ENCODE data around the gene LRCOL1.

The LRCOL1 gene

GRCh38 chr12:132581348-132582057 lies 28.9 kb downstream of the LRCOL1 start:
- no peak for DNase-seq

GRCh38 chr12:132580701-132581292 lies 29.6 kb downstream of the LRCOL1 start:
- DNase-seq = no peak

GRCh38 chr12:132579744-132580143 lies 30.6 kb downstream of the LRCOL1 start:
- DNase-seq = no peak

- DNase-seq = no peak
Observed at GRCh38 chr12:132578826-132579225, 31.6 kb downstream of the LRCOL1 start.

GRCh38 chr12:132578118-132578517 lies 32.3 kb downstream of the LRCOL1 start:
- no peak for DNase-seq

- DNase-seq = no peak
Observed at GRCh38 chr12:132577191-132577920, 33.0 kb downstream of the LRCOL1 start.

- DNase-seq = no peak
Observed at GRCh38 chr12:132576701-132577100, 33.7 kb downstream of the LRCOL1 start.

- no peak for DNase-seq
Observed at GRCh38 chr12:132575661-132576060, 34.7 kb downstream of the LRCOL1 start.

GRCh38 chr12:132574271-132574996 lies 35.9 kb downstream of the LRCOL1 start:
- no peak for DNase-seq

- no peak for DNase-seq
Observed at GRCh38 chr12:132572801-132573760, 37.3 kb downstream of the LRCOL1 start.

- DNase-seq = no peak
Observed at GRCh38 chr12:132572106-132572505, 38.3 kb downstream of the LRCOL1 start.

GRCh38 chr12:132571598-132571997 lies 38.8 kb downstream of the LRCOL1 start:
- DNase-seq = no peak

- no peak for DNase-seq
Observed at GRCh38 chr12:132571051-132571450, 39.3 kb downstream of the LRCOL1 start.

GRCh38 chr12:132570635-132571034 lies 39.7 kb downstream of the LRCOL1 start:
- no peak for DNase-seq

GRCh38 chr12:132569856-132570480 lies 40.4 kb downstream of the LRCOL1 start:
- DNase-seq = no peak

GRCh38 chr12:132568826-132569480 lies 41.4 kb downstream of the LRCOL1 start:
- DNase-seq = no peak

- no peak for DNase-seq
Observed at GRCh38 chr12:132568301-132568700, 42.1 kb downstream of the LRCOL1 start.

- DNase-seq = no peak
Observed at GRCh38 chr12:132566516-132567131, 43.8 kb downstream of the LRCOL1 start.

- no peak for DNase-seq
Observed at GRCh38 chr12:132565365-132565764, 45.0 kb downstream of the LRCOL1 start.

- no peak for DNase-seq
Observed at GRCh38 chr12:132563911-132564310, 46.5 kb downstream of the LRCOL1 start.
